SIG-M5 treated with dmso at 0.1 percent for 504 hours (cell line): ENCODE data around the gene EIF4E2.
A peak's percentile ranks its signal among the peaks of the same experiment; 100 is the strongest.
"Not testable (repeated sequence)": the region's sequence is repeated elsewhere in the genome, so short reads cannot be mapped to it uniquely, and the experiment has no call there.

Experiments used
- DNase-seq: peaks from one replicate; lab custom pipeline; 2025; ENCODE audit not compliant: unreplicated experiment; lab: John Stamatoyannopoulos, UW

The EIF4E2 gene

GRCh38 chr2:232521959-232522622, 28.4 kb upstream of the EIF4E2 start:
- DNase-seq = no peak

- DNase-seq = no peak
Observed at GRCh38 chr2:232522623-232523401, 27.7 kb upstream of the EIF4E2 start.

- DNase-seq = no peak
Observed at GRCh38 chr2:232523402-232523681, 27.1 kb upstream of the EIF4E2 start.

- peak; percentile 78 for DNase-seq
Observed at GRCh38 chr2:232523682-232524597, 26.5 kb upstream of the EIF4E2 start.

GRCh38 chr2:232524771-232525170, 25.7 kb upstream of the EIF4E2 start:
- DNase-seq = no peak

- no peak for DNase-seq
Observed at GRCh38 chr2:232525199-232525598, 25.3 kb upstream of the EIF4E2 start.

- no peak for DNase-seq
Observed at GRCh38 chr2:232525791-232526371, 24.6 kb upstream of the EIF4E2 start, which contains the start of gene CHRND. Gene CHRND (plus strand): TSS chr2:232526160. CDS start chr2:232526216, 56 bp downstream.

- no peak for DNase-seq
Observed at GRCh38 chr2:232526372-232526941, 24.0 kb upstream of the EIF4E2 start.

GRCh38 chr2:232527905-232528470, 22.5 kb upstream of the EIF4E2 start:
- no peak for DNase-seq

- no peak for DNase-seq
Observed at GRCh38 chr2:232528746-232529460, 21.6 kb upstream of the EIF4E2 start.

- no peak for DNase-seq
Observed at GRCh38 chr2:232529806-232530547, 20.5 kb upstream of the EIF4E2 start.

- no peak for DNase-seq
Observed at GRCh38 chr2:232530626-232531260, 19.7 kb upstream of the EIF4E2 start.

- DNase-seq = no peak
Observed at GRCh38 chr2:232532419-232532818, 18.1 kb upstream of the EIF4E2 start.

GRCh38 chr2:232532821-232533220, 17.7 kb upstream of the EIF4E2 start:
- not testable (repeated sequence) for DNase-seq

- no peak for DNase-seq
Observed at GRCh38 chr2:232533944-232534710, 16.4 kb upstream of the EIF4E2 start.

- no peak for DNase-seq
Observed at GRCh38 chr2:232534940-232535651, 15.4 kb upstream of the EIF4E2 start.

GRCh38 chr2:232535761-232536530, 14.5 kb upstream of the EIF4E2 start:
- no peak for DNase-seq
